NCI-H69 (cell line): Measurements from ENCODE around the gene OSTF1.

Experiments
- DNase-seq: peaks from one replicate; lab custom pipeline; 2025; lab: John Stamatoyannopoulos, UW

Gene OSTF1

DNA sequence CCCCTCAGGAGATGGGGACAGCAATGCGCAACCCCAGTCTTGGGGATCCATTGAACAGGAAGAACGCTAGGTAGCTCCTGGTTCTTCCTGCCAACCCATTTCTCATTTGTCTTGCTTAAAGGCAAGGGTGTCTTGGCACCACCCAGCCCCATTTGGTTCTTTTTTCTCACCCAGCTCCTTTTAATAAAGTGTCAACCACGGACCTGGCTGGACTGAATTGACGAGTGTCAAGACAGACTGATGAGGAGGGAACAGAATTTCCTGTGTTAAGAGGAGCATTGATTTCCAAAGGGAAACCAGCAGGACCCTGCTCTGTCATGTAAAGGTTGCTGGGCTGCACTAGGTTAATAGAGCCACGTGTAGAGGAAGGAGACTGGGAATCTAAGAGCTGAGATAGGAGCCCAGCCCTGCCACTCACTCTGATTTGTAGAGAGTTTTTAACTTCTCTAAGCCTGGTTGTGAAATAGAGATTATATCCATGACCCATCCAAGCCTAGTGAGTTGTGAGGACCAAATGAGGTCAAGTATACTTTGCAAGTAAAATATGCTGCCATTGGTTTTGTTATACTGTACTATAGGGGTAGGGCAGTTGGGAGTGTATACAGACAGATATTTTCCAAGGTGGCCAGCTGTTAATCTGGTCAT lies 33.7 kb downstream of the OSTF1 start:
- DNase-seq, result no peak

DNA sequence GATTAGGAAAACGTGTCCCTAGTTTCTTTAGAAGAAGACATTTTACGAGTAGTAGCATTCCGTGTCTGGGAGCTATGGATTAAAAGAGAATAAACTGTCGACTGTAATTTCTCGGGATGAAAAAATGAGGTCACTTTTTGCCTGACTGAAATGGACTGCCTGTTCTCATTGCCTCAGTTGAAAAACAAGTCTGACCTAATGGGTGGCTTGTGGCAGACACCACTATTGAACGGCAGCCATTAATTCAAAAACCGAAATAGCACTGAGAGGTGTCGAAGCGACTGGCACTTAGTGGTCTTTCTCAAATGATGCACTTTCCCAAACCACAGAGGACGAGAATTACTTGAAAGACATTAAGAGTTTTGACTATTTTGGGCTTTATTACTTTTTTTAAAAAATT lies 35.4 kb downstream of the OSTF1 start:
- no peak for DNase-seq

DNA sequence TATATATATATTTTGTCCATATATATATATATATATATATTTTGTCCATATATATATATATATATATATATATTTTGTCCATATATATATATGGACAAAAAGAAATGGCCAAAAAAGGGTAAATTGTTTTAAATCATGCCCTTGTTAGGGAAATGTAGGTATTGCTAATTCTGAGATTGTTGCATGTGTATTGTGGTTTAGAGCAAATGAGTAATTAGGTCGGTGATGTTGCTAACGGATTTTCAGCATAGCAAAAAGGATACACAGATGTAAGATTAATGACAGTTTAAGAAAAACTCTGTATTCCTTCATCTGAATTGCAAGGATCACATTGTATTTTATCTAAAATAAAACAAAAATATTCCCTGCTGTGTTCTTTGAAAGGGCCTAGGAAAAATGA lies 40.2 kb downstream of the OSTF1 start:
- no peak for DNase-seq

DNA sequence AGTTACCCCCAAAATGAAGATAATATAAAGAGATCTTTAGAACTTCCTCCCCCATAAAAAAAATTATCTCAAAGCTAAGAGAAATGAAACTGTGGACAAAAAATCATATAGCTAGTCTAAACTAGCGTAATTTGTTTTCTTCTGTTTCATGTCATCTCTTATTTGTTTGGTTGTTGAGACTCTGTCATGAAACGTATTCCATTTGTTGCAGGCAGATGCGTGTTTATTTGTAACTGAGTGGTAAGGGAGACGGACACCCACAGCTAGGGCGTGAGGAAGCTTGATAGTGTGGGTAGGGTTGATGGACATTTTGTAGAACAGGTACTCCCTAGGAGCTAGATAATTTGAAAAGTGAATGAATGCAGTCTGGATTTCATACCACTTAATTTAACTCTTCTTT lies 41.9 kb downstream of the OSTF1 start:
- DNase-seq, result no peak

DNA sequence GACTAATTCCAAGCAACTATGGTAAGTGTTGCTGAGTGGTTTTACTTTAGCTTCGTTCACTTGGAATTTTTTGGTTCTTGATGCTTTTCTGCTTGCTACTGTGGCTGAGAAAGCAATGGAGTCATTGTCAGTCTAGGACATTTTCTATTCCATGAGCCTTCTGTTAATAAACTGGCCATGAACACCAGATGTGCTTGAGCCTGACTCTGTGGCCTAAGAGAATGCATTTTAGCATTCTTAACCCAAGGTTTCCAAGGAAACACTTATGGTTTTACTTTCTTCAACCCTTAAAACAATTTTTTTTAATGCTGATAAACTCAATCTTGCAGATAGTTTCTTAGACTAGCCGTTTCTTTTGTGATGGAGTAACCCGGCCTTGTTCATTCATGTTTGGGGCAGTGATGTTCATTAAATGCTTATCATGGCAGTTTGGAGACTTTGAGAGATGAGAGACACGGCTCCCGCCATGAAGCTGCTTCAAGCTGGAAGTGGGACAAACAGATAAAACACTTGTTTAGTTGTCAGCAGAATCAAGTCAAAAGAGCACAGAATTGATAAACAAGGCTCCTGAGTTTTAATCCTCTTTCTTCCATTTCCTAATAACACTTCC lies 42.4 kb downstream of the OSTF1 start:
- no peak for DNase-seq

DNA sequence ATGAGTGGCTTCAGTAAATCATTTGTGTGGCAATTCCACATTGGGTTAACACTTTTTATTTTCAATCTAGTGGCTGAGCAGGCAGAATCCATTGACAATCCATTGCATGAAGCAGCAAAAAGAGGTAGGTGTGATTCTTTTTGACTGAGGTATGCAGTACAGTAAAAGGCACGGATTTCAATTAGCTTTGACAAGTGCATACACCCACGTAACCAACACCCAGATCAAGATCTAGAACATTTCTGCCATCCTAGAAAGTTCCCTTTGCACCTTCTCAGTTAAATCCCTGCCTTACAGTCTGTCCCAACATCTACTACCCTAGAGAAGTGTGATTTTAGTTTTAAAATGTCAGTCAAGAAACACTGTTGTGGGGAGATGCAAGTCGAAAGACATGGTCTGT lies 43.4 kb downstream of the OSTF1 start:
- DNase-seq, result no peak

DNA sequence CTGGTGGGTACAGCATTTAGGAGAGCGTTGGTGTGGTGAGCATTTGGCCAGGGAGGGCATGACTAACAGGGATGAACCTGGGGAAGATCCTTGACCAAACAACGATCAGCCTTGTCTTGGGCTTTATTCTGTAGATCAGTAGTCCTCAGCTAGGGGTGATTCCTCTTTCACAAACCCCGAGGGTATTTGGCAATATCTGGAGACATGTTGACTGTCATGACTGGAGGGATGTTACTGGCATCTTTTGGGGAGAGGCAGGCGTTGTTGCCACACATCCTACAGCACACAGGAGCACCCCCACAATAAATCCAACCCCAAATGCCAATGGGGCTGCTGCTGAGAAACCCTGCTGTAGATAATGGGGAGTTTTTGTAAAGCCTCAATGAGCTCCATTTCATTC lies 43.9 kb downstream of the OSTF1 start:
- no peak for DNase-seq

DNA sequence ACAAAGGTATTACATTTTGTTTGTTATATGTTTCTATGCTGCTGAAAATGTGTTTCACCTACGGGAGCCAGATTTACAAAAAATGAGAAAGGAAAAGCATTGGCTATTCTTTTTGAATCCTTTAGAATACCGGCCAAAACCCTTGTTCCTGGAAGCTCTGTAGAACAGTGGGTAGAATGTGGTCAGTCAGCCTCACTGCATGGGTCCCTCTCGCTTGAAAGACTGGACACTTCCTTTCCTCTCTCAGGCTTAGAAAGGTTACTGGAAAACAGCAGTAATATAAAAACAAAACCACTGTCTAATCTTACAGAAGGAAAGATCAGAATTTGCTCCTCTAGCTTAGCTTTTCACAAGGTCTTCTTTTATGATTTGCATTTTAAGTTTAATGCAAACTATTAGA lies 45.1 kb downstream of the OSTF1 start:
- DNase-seq, result no peak

DNA sequence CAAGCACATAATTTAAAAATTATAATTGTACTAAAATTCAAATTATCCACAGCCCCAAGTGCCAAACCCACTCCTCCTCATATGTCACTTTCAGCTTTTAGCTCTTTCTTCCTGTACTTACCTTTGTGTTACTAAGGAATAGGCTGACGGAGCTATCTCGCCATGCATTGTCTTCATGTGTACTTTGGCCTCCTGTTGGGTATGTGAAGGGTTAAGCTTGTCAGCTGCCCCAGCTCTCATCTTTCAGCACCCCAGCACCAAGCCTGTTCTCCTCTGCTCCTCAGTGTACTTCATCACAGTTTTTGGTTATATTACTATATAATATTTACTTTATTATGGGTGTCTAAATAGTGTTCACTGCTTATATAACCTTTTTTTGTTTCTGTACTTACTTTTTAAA lies 46.2 kb downstream of the OSTF1 start:
- no peak for DNase-seq

DNA sequence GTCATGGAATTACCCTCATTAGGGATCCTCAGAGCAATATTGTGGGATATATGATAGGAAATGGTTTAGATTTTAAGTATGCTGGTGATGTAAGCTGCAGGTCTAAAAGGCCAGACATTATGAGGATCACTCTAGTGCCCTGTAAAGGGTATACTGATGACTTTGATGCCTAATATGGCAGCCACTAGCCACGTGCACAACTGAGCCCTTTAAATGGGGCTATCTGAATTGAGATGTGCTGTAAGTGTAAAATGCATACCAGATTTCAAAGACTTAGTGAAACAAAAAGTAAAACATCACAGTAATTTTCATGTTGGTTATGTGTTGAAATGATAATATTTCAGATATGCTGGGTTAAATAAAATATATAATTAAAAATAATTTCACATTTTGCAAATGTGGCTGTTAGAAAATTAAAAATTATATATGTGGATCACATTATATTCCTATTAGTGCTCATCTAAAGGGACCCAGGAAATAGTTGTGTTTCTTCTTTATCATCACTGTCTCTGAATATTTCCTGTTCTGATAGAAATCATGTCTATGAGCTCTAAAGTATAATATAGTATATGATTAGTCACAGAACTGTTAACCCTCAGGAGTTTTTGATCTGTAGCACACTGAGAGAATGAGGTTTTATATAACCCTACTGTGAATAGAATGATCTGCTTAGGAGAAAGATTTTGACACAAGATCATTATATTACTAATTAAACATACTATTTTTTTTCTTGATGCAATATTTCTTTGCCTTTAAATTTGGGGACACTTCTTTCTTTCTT lies 50.1 kb downstream of the OSTF1 start:
- DNase-seq, result no peak

DNA sequence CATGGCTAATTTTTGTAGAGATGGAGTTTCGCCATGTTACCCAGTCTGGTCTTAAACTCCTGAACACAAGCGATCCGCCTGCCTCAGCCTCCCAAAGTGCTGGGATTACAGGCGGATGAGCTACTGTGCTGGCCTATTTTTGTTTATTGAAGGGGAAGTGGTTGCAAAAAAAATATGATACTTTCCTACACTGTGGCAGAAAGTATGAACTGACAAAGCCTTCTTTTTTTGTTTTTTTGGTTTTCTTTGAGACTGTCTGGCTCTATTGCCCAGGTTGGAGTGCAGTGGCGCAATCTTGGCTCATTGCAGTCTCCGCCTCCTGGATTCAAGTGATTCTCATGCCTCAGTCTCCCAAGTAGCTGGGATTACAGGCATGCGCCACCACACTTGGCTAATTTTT lies 50.9 kb downstream of the OSTF1 start:
- DNase-seq, result no peak

DNA sequence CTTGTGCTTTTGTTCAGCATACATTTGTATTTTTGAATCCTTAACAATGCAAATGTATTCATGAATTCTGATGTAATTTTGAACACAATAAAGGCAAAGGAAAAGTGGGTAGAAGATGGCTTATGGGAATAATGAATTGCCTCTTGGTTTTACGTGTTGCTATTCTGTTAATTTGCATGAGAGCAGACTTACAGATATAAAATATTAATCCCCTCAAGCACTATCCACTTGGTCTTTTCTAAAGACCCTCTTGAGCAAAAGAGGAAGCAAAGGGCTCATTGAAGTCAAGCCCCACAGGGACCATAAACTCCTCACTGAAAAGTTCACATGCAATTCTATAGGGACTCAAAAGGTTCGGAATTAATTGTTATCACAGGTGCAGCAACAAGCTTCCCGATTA lies 51.9 kb downstream of the OSTF1 start:
- no peak for DNase-seq

DNA sequence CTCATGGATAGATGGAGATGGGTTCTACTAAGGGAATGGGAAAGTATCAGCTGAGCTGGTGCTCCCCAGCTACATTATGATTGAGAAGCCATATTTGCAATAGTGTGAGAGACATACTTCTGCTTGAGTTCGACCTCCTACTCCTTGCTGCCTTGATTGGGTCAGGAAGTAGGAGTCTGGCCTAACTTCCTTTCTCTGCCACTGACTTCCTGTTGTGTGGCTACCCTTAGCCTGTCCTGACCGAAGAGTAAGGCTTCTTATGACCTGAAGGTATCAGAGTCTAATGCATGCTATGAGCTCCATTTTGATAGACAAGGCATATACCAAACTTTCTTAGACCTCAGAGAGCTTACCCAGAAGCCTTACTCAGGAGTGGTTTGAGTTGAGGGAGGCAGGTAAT lies 53.9 kb downstream of the OSTF1 start:
- DNase-seq, result no peak

DNA sequence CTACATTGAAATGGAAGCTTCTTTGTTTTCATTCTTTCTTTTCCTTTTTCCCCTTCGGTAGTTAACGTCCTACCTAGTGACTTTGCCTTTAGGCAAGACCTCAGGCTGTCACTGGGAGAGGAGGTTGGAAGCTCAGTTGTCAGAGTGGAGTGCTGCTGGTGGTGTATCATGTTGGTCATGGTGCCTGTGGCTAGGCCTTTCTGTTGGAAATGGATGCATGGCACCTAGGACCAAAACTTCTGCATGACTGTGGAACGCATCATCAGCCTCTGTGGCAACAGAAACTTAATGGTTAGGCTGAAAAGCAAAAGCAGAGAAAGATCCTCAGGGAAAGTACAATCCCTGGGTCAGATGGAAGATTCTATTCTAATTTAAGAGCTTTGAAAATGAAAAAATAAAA lies 57.9 kb downstream of the OSTF1 start:
- DNase-seq, result no peak

DNA sequence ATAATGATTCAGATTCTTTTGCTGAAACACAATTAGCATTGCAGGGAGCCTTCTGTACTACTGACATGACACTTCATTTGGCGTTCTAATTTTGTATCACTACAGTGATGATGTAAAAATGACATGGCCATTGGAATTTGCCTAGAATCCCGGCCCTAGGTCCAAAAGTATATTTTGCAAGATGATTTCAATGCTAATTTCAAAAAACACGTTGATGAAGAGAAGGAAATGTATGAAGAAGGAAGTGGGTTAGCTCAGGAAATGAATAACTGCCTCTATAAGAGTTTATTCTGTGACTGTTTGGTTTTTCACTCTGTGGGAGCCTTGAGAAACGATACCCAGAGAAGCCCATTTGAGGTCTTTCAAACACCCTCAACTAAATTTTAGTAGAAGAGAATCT lies 59.3 kb downstream of the OSTF1 start:
- no peak for DNase-seq

DNA sequence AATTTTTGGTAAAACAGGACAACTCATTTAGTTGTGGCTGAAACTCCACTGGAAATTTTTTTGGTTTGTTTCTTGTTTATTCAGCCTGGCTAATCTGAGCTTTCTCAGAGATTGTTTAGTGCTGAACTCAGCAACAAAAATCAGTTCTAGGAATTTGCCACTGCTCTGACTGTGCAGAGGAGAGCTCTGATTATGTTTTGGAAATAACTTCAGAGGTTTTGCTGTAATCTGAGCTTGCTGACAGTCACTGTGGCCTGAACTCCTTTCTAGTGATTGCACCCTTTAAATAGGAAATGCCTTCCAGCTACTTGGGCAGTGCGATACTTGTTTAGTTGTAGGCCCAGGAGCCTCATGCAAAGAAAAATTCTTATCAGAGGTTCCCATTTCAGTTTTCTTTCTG lies 60.2 kb downstream of the OSTF1 start:
- no peak for DNase-seq

DNA sequence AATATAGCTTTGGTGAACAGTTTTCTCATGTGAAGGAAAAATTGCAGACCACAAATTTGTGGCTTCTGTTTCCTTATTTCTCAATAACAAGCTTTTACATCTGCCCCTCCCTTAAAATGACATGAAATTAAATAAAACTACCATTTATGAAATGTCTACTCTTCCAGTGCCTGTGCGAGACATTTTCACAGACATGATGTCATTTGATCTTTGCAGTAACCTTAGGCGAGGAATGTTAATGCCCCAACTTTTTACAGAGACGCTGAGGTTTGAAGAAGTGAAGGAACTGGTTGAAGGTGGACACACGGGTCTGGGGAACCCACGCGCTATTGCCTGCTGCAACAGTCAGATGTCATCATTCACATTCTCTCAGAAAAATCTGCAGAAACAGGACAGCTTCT lies 61.5 kb downstream of the OSTF1 start:
- no peak for DNase-seq

DNA sequence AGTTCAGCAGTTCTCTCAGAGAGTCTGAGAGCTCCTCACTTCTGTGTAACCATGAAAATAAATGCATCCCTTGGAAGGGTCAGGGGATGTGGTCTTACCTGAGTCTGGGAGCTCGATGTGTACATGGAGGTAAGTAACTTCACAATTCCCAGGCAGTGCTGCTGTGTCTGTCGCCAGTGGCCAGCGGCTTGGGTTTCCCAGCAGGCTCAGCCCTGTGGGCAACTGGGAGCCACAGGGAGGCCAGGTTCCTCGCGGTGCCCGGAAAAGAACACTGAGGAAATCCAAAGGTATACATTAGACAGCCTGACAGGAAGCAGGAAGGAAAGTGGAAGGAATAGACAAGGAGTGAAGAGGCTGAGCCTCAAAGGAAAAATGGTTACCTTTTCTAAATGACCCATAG lies 62.2 kb downstream of the OSTF1 start:
- no peak for DNase-seq

DNA sequence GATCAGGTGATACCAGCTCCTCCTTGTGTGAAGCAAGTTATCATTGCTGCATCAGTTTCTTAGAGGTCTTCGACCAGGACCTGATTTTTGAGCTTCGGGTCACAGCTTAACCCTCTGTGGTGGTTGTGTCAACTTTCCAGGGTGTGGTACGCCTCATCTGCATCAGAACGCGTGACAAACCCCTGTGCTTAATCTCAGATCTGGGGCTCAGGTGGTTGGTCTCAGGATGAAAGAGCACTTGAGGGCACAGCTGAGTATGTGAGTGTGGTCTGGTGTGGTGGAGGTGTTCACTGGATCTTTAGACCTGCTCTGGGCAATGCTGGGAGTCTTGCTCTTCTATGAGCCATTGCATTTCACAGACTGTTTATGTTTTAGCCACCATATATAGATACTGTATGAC lies 64.1 kb downstream of the OSTF1 start:
- no peak for DNase-seq

DNA sequence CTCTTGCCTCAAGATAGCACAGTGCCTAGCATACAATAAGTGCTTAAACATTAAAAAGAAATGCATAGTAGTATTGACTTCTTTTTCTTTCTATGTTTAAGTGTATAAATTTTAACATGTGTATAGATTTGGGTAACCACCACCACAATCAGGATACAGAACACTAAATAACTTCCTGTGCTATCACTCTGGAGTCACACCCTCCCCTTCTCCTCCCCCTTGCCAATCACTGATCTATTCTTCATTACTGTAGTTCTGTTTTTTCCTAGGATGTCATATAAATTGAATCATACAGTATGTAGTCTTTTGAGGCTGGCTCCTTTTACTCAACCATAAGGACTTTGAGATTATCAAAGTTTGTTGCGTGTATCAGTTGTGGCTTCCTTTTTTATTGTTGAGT lies 68.5 kb downstream of the OSTF1 start:
- no peak for DNase-seq

DNA sequence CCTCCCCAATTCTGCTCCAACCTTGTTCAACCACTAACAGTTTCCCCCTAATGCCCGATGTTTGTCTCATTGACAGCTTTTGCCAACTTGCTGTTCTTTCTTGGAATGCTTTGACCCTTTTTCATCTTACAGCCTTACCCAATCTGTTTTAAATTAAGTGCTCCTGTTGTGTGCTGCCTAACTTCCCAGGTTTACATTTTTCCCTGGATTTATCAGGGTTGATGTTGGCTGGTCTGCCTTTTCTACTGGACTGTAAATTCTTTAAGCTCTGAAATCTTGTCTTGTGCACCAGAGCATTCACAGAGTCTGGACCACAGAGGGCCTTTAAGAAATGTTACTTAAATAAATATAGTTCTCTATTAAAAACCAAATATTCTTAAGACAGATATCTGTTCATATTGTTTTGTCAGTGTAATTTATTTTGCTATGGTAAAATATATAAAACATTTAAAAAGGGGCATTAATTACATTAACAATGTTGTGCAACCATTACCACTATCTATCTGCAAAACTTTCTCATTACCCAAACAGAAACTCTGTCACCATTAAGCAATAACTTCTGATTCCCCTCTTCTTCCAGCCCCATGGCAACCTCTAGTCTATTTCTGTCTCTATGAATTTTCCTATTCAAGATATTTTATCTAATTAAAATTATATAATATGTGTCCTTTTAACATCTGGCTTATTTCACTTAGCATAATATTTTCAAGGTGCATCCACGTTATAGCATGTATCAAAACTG lies 73.0 kb downstream of the OSTF1 start:
- DNase-seq, result no peak

DNA sequence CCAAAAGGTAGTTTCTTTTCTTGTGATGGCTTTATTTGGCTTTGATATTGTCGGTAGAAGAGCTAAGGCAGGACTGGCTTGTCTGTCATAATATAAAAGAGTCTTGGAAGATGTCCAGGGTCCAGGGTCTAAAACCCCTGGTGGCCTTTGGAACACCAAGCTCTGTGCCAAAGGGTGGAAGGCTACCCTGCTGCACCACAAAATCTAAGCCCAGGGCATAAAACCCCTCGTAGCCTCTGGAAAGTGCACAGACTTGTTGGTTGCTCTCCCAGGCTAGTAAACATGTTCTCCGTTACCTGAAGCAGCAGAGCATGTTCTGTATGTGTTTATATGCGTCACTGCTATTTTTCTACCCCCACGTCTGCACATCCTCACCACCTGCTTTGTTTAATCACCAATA lies 75.5 kb downstream of the OSTF1 start:
- no peak for DNase-seq

DNA sequence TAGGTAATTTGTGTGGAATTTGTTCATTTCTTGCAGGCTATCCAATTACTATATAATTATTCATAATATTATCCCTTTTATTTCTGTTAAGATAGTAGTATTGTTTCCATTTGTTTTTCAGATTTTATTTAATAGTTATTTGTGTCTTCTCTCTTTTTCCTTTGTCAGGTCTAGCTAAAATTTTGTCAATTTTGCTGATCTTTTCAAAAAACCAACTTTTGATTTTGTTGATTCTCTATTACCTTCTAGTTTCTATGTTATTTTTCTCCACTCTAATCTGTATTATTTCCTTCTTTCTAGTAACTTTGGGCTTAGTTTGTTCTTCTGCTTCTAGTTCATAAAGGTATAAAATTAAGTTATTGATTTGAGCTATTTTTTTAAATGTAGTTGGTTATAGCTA lies 76.3 kb downstream of the OSTF1 start:
- no peak for DNase-seq
